GM12872 (cell line): Measurements from ENCODE around the gene GMPR2.

Source experiments
- TF ChIP-seq, protein P1 (sequence below): IDR thresholded peaks from 3 replicates; pipeline ENCODE4 v1.5.1; 2011; ENCODE audit warnings: low read depth, mild to moderate bottlenecking, low read length, moderate library complexity; ENCODE audit not compliant: insufficient read depth

The GMPR2 gene

DNA sequence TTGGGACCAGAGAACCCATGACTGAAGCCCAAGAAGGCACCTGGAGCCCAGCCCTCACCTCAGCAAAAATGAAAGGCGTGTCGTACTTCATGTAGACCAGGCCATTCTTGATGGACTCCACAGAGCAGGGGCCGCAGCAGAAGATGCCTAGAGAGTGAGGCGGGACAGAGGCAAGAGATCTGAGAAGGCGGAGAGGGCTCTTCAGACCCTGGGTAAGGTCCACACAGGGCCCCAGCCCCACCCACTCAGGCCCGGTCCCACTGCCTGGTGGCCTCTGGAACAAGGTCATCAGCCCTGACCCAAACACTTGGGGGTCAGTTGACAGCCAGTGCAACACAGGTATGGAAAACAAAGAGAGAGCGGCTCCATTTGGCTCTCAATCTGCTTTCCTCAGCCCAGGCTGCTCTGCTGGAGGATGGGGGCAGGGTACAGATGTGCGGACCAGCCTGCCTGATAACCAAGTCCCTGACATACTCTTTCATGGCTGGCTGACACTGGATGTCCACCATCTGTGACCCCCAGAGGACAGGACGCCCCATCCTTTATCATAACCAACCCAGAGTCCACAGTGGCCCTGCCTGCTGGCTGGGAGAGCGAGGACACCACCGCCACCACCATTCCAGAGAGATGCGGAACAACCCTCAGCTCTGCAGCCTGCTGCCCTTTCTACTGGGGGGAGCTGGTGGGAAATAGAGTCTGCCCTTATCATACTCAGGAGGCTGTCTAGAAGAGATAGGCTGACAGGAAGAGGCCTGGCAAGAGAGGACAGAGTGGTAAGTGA lies 23.4 kb downstream of the GMPR2 start:
- TF ChIP-seq, protein P1, sequence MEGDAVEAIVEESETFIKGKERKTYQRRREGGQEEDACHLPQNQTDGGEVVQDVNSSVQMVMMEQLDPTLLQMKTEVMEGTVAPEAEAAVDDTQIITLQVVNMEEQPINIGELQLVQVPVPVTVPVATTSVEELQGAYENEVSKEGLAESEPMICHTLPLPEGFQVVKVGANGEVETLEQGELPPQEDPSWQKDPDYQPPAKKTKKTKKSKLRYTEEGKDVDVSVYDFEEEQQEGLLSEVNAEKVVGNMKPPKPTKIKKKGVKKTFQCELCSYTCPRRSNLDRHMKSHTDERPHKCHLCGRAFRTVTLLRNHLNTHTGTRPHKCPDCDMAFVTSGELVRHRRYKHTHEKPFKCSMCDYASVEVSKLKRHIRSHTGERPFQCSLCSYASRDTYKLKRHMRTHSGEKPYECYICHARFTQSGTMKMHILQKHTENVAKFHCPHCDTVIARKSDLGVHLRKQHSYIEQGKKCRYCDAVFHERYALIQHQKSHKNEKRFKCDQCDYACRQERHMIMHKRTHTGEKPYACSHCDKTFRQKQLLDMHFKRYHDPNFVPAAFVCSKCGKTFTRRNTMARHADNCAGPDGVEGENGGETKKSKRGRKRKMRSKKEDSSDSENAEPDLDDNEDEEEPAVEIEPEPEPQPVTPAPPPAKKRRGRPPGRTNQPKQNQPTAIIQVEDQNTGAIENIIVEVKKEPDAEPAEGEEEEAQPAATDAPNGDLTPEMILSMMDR: no peak

DNA sequence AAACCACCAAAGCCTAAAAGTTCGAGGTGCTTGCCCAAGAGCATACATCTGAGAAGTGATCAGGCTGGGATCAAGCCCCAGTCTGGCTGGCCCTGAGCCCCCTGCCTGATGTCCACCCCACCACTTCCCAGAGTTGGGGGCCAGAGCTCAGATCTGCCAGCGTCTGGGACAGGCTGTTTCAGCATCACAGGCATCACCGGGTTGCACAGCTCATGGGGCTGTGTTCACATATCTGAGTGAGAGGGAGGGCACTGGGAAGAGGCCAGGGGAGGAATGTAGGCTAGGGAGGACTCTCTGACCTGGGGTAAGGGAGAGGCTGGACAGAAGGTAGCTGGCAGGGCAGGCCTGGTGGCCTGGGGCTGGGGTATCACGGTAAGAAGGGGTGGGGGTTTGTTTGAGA lies 24.2 kb downstream of the GMPR2 start:
- TF ChIP-seq, protein P1: no peak

DNA sequence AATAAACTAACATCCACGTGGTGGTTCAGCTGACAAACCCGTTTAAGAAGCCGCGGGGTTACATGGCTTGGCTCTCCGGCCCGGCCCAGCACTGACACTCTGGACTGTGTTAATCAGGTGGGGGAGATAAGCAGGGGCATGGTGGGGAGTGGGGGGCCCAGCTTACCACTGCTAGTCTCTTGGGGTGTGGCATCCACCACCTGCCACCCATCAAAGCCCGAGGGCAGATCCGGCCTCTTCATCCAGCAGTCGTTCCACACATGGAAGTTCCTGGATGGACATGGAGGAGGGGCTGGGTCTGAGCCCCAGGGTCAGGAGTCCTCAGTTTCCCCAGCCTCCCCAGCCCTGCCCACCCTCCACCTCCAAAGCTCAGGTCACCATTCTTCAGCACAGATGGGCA lies 25.4 kb downstream of the GMPR2 start:
- TF ChIP-seq, protein P1: no peak

DNA sequence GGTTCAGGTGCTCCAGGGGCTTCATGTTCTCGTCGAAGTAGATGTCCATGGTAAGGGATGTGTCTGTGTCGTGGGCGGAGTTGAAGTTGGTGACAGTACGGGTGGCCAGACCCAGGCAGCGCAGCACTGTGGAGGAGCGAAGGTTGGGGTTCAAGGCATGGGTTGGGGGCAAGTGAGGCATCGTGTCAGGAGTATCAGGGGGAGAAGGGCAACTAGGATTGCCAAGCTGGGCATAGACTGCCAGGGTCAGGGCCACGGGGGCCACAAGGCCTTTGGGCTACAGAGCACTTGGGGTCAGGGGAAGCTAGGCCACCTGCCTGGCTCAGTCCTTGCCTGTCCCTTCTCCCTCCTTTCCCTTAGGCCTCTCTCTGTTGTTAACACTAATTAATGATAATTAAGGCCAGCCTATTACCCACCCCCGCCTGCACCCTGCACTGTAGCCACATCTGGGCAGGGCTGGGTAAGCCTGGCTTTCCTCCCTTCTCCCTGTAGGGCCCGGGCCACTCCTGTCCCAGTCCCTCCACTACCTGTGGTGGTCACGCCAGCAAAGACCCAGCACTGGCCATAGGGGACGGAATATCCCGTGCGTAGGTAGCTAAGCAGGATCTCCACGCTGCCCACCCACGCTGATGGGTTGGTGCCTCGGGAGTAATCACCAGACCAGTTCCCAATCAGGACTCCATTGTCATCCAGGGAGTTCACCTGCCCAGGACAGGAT lies 26.0 kb downstream of the GMPR2 start:
- TF ChIP-seq, protein P1: no peak

DNA sequence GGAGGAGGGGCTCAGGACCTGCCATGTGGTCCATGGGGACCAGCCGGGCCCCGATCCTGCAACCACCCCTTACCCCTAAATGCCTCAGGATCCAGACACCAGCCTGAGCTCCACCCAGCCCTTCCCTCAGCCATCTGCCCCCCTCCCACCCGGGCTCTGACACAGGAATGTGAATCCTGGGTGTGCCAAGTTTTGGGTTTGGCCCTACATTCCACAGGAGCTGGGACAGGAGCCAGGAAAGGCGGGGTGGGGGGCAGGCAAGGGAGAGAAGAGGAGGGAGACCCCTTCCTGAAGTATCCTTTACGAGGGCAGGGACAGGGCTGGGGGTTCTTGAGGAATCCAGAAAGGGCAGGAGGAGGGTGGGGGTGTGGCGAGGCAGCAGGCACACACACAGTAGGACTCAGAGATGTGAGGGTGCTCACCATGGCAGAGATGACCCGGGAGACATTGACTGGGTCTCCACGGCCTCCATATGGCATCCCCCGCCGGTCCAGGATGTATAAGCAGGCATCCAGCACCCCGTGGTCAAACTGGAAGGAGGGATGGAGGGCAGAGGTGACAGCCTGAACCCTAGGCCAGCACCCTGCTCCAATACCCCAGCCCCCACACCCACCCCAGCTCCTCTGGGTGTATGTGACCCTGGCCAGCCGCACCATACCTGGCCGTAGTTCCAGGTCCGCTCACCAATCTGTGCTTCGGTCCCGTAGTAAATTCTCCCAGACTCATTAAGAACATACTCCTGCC lies 26.7 kb downstream of the GMPR2 start:
- TF ChIP-seq, protein P1: no peak

DNA sequence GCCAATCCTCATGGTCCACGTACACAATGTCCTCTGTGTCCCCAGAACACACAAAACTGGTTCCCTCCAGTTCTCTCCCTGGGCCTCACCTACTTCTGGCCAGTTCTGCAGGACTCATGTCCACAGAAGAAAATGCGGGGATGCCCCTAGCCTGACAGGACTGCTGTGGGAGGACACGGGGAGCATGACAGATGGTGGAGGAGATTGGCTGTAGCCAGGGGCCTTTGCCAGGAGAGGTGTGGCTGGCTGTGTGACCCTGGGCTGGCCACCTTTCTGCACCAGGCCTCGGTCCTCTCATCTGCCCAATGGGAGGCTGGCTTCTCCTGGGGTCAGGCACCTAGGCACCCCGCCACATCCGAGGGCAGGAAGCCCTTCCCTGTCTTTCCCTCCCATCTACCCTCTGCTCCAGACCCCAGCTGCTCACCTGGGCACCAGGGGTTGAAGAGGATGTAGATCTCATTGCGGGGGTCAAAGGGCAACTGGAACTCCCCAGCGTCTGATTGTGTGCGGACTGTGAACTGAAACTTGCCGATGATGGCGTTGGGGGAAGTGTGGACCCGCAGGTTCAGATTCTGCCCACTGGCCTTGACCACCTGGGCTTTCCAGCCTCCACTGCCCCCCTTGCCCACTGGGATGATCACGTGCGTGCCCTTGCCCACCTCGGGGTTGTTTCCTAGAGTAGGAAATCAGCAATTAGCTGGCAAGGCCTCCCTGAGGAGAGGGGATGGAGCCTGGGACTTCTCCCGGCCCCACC lies 27.5 kb downstream of the GMPR2 start:
- TF ChIP-seq, protein P1: no peak

DNA sequence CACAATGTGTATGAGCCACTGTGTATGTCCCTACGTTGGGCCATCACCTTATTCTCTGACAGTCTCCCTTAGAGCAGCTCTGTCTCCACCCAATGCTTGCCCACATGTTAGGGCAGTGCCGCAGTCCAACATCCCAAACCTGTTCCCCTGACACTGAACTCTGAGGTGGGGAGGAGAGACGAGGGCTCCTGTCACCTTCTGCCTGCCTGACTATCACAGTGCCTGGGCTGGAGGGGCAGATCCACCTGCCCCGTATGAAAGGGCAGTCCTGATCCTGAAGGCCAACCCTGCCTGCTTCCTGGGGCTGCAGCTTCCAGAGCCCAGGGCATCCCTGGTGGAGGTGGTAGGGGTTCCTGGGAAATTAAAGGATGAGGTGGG lies 28.0 kb downstream of the GMPR2 start:
- TF ChIP-seq, protein P1: no peak
